ENCODE measurements around the gene PRR33.

Gene PRR33

DNA sequence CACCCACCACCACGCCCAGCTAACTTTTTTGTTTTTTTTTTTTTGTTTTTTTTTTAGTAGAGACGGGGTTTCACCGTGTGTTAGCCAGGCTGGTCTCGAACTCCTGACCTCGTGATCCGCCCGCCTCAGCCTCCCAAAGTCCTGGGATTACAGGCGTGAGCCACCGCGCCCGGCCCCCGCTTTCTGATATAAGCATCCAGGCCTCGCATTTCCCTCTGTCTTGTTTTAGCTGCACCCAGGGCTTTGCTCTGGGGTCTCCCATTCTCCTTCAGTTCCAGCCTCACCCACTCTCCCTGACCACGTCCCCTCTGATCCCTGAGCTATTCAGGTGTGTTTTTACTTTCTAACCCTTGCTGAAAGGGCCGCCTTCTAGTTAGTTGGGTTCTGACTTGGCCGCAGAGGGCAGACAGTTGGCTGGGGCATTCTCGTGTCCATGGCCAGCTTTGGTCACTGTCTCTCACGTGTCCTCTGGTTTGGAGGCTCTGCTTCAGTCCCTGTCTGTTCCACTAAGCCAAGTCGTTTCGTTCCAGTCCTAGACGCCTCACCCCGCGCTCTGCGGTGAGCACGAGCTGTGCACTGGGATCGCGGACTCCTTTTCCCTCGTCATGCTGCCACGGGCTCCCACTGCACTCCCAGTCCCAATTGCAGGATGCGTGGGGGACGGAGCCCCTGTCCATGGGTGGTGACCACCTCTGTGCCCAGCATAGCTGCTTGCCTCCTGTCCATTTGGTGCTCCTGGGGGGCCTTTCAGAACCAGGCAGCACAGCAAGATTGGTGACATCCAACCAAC lies 21.8 kb upstream of the PRR33 start:
- Mint-ChIP-seq H3K4me1 (ENCODE audit: low read depth) (peaks cover 3% of the 10 kb centered on the region), H3K27me3 (ENCODE audit: low read depth) (peaks cover 14% of the 10 kb centered on the region), H3K9me3 (no peaks in the 10 kb centered on the region), H3K27ac (no peak overlapping the region), H3K36me3 (ENCODE audit: low read depth) (peaks cover 3% of the 10 kb centered on the region), H3K4me3 (no peak overlapping the region)
- DNase-seq (ENCODE audit: low spot score) = no peak

DNA sequence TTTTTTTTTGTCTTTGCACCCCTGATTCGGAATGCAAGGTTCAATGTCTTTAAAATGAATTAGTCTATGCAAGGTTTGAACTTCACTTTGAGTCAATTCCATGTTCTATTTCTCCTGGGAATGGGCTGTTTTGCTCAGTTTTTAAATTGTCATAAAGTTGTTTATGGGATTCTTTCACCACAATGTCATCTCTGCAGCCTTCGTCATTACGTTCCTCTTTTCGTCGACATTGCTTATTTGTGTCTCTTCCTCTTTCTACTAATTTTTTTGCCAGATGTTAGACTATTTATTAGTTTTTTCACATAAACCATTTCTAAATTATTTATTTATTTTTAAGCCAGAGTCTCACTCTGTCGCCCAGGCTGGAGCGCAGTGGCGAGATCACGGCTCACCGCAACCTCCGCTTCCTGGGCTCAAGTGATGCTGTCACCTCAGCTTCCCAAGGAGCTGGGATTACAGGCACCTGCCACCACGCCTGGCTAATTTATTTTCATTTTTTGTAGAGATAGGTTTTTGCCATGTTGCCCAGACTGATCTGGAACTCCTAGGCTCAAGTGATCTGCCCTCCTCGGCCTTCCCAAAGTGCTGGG lies 20.7 kb upstream of the PRR33 start:
- Mint-ChIP-seq H3K36me3 (ENCODE audit: low read depth) (peaks cover 3% of the 10 kb centered on the region), H3K4me3 (no peak overlapping the region), H3K9me3 (no peaks in the 10 kb centered on the region), H3K4me1 (ENCODE audit: low read depth) (peaks cover 3% of the 10 kb centered on the region), H3K27me3 (ENCODE audit: low read depth) (peaks cover 17% of the 10 kb centered on the region), H3K27ac (no peak overlapping the region)
- DNase-seq (ENCODE audit: low spot score) = no peak

DNA sequence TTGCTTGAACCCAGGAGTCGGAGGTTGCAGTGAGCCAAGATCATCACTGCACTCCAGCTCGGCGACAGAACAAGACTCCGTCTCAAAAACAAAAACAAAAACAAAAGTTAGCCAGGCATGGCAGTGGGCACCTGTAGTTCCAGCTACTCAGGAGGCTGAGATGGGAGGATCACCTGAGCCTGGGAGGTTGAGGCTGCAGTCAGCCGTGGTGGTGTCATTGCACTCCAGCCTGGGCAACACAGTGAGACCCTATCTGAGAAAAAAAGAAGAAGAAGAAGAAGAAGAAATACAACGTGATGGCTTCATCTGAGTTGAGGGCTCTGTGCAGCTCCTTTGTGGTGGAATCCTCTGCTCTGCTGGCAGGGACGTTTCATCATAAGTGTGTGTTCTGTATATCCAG lies 17.8 kb upstream of the PRR33 start:
- Mint-ChIP-seq H3K27ac (no peak overlapping the region), H3K9me3 (no peaks in the 10 kb centered on the region), H3K4me3 (no peak overlapping the region), H3K36me3 (ENCODE audit: low read depth) (no peaks in the 10 kb centered on the region), H3K4me1 (ENCODE audit: low read depth) (no peaks in the 10 kb centered on the region), H3K27me3 (ENCODE audit: low read depth) (peaks cover 20% of the 10 kb centered on the region)
- no peak for DNase-seq (ENCODE audit: low spot score)

DNA sequence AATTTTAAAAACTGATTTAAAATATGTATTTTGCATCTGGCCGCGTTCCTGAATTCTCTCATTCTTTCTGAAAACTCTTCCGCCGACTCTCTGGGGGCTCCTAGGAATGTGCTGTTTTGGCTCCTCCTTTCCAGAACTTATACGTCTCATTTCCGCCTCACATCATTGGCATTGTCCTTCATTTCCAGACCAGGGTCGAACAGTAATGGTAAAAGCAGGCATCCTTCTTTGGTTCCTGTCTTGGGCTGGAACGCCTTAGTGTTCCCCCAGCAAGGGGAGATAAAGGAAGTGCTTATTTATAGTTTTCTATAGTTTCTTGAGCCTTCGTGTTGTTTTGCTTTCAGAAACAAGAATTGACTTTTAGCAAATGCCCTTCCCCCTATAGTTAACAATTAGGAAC lies 16.9 kb upstream of the PRR33 start:
- Mint-ChIP-seq H3K4me3 (no peak overlapping the region), H3K27me3 (ENCODE audit: low read depth) (peaks cover 20% of the 10 kb centered on the region), H3K9me3 (no peaks in the 10 kb centered on the region), H3K36me3 (ENCODE audit: low read depth) (no peaks in the 10 kb centered on the region), H3K4me1 (ENCODE audit: low read depth) (no peaks in the 10 kb centered on the region), H3K27ac (no peak overlapping the region)
- DNase-seq (ENCODE audit: low spot score) = no peak

DNA sequence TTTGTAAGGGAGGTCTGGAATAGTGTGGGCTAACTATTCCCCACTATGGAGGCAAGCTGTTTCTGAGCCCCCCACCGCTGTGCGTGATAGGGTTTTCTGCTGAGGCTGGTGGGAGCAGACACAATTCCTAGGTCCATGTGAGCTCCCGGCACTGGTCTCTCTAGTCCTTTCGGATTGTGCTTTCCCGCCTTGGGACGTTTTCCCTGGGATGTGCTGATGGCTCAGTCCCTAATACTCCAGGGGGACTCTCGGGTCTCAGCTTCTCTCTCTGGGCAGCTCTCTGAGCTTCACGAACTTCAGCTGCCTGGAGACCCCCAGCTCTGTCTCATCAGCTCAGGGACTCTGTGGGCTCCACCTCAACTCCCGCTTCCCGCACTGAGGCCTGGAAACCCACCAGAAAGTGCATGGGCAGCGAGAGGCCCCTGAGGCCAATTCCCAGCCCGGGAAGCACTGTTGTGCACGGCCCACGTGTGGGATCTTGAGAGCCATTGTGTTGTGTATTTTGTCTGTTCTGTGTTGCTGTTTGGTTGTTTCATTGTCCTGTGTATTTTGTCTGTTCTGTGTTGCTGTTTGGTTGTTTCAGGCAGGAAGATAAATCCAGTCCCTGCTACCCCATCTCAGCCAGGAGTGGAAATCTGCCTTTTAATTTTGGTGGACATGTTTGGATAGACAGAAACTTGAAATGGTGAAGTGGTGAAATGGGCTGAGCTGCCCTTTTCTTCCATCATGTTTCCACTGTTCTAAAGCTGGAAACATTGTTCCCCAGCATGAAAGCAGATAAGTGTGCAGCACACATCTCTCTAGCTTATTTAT lies 15.1 kb upstream of the PRR33 start:
- no peak overlapping the region for H3K27ac Mint-ChIP-seq
- no peaks in the 10 kb centered on the region for H3K4me1 Mint-ChIP-seq (ENCODE audit: low read depth)
- H3K36me3 Mint-ChIP-seq (ENCODE audit: low read depth) = no peaks in the 10 kb centered on the region
- no peaks in the 10 kb centered on the region for H3K9me3 Mint-ChIP-seq
- no peak overlapping the region for H3K4me3 Mint-ChIP-seq
- H3K27me3 Mint-ChIP-seq (ENCODE audit: low read depth) = peaks cover 13% of the 10 kb centered on the region
- DNase-seq (ENCODE audit: low spot score) = no peak

DNA sequence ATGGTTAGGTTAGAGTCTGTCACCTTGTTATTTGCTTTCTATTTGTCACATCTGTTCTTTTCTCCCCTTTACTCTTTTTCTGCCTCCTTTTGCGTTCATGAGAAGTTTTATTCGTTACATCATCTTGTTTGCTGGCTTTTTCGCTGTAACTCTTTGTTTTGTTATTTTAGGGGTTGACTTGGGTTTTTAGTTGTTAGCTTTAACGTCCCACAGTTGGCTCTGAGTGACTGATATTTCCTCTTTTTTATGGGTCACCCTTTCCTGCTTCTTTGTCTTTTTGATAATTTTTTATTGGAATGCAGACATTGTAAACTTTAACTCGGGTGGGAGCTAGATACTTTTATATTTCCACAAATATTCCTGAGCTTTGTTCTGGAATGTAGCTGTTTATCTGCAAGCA lies 14.5 kb upstream of the PRR33 start:
- no peak for DNase-seq (ENCODE audit: low spot score)
- Mint-ChIP-seq H3K27ac (no peak overlapping the region), H3K9me3 (no peaks in the 10 kb centered on the region), H3K4me3 (no peak overlapping the region), H3K36me3 (ENCODE audit: low read depth) (no peaks in the 10 kb centered on the region), H3K27me3 (ENCODE audit: low read depth) (peaks cover 16% of the 10 kb centered on the region), H3K4me1 (ENCODE audit: low read depth) (peaks cover 2% of the 10 kb centered on the region)

DNA sequence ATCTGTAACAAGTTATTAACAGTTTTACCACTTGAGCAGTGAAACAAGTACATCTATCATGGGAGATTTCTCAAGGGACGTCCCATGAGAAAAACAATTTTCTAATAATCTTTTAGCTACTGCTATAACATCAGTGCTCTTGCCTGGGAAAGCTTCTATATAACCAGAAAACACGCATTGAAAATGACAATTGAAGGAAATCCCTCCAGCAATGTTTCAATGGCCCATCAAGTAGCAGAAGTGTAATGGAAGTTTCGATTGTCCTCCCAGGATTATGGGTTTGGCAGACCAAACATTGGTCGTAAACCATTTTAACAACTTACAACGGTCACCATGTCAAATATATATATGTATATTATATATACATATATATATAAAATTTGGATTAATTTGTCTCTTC lies 8.0 kb upstream of the PRR33 start:
- Mint-ChIP-seq H3K4me1 (ENCODE audit: low read depth) (peaks cover 2% of the 10 kb centered on the region), H3K27me3 (ENCODE audit: low read depth) (peaks cover 32% of the 10 kb centered on the region), H3K27ac (no peak overlapping the region), H3K36me3 (ENCODE audit: low read depth) (no peaks in the 10 kb centered on the region), H3K4me3 (no peak overlapping the region), H3K9me3 (no peaks in the 10 kb centered on the region)
- no peak for DNase-seq (ENCODE audit: low spot score)

DNA sequence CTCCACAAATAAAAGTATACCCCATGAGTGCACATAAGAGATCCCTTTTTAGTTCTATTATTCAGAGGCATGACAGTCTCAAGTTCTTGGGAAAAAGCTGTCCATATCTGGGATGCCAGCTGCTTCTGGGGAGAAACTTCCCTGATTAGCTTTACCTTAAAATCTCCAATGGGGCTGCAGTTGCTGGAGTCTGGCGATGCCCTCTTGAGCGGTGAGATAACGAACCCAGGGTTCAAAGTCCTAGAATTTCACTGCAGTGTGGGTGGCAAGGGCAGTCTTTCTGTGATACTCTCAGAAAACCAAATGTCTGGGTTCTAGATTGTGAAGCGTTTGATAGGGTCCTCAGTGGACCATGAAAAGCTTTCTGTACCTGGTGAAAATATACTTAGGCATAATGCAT lies 7.4 kb upstream of the PRR33 start:
- no peak overlapping the region for H3K27ac Mint-ChIP-seq
- H3K4me3 Mint-ChIP-seq = no peak overlapping the region
- H3K36me3 Mint-ChIP-seq (ENCODE audit: low read depth) = no peaks in the 10 kb centered on the region
- peaks cover 32% of the 10 kb centered on the region for H3K27me3 Mint-ChIP-seq (ENCODE audit: low read depth)
- H3K9me3 Mint-ChIP-seq = no peaks in the 10 kb centered on the region
- no peak for DNase-seq (ENCODE audit: low spot score)
- H3K4me1 Mint-ChIP-seq (ENCODE audit: low read depth) = peaks cover 2% of the 10 kb centered on the region

DNA sequence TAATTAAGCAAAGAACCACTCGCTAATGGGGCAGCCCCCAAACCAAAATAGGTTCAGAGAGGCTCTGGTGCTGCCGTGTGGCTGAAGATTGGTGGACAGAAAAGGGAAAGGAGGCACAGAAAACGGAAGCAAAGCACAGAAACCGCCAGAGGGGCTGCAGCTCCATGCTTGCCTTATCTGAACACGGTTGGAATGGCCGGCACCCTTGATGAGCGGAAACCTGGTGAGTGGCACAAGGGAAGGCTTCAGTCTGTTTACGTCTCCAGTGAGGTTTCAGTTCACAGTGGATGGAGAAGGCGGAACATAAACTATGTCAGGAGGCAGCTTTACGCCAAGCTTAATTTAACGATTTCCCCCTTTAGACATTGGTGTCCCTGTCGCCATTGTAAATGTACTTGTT lies 5.2 kb upstream of the PRR33 start:
- no peaks in the 10 kb centered on the region for H3K9me3 Mint-ChIP-seq
- H3K36me3 Mint-ChIP-seq (ENCODE audit: low read depth) = peaks cover 15% of the 10 kb centered on the region
- no peak overlapping the region for H3K27ac Mint-ChIP-seq
- no peak overlapping the region for H3K4me3 Mint-ChIP-seq
- H3K4me1 Mint-ChIP-seq (ENCODE audit: low read depth) = peaks cover 6% of the 10 kb centered on the region
- H3K27me3 Mint-ChIP-seq (ENCODE audit: low read depth) = peaks cover 32% of the 10 kb centered on the region
- no peak for DNase-seq (ENCODE audit: low spot score)

DNA sequence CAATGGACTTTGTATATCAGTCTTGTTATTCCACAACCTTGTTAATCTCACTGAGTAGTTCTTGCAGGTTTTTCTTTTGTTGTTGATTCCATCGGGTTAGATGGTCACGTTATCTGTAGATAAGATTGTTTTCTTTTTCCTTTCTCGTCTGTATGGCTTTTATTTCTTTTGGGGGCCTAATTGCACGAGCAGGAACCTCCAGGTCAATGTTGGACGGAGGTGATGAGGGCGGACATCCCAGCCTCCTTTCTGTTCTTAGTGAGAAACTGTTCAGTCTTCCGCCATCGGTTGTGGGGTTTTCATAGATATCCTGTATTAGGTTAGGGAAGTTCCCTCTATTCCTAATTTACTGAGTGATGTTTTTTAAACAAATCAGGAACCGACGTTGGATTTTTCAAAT lies 4.8 kb upstream of the PRR33 start:
- Mint-ChIP-seq H3K36me3 (ENCODE audit: low read depth) (peaks cover 15% of the 10 kb centered on the region), H3K9me3 (no peaks in the 10 kb centered on the region), H3K4me1 (ENCODE audit: low read depth) (peaks cover 5% of the 10 kb centered on the region), H3K27me3 (ENCODE audit: low read depth) (peaks cover 31% of the 10 kb centered on the region), H3K4me3 (no peak overlapping the region), H3K27ac (peak overlapping the region; percentile 4)
- DNase-seq (ENCODE audit: low spot score) = no peak

DNA sequence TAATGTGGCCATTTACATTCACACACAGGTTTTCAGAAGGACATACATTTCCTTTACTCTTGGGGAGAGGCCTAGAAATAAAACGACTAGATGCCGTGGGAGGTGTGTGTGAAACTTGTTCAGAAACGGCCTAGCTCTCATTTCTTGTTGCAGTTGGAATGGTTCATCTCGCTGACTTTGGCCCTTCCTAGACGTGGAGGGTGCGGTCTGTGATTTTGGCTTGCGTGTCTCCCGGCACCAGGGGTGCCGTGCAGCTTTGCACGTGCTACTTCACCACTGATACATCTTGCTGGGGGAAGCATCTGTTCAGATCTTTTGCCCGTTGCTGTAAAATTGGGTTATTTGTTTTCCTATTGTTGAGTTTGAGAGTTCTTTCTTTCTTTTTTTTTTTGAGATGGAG lies 3.1 kb upstream of the PRR33 start:
- no peak for DNase-seq (ENCODE audit: low spot score)
- H3K4me1 Mint-ChIP-seq (ENCODE audit: low read depth) = peaks cover 5% of the 10 kb centered on the region
- H3K9me3 Mint-ChIP-seq = no peaks in the 10 kb centered on the region
- H3K36me3 Mint-ChIP-seq (ENCODE audit: low read depth) = peaks cover 19% of the 10 kb centered on the region
- H3K4me3 Mint-ChIP-seq = no peak overlapping the region
- peaks cover 29% of the 10 kb centered on the region for H3K27me3 Mint-ChIP-seq (ENCODE audit: low read depth)
- H3K27ac Mint-ChIP-seq = no peak overlapping the region

DNA sequence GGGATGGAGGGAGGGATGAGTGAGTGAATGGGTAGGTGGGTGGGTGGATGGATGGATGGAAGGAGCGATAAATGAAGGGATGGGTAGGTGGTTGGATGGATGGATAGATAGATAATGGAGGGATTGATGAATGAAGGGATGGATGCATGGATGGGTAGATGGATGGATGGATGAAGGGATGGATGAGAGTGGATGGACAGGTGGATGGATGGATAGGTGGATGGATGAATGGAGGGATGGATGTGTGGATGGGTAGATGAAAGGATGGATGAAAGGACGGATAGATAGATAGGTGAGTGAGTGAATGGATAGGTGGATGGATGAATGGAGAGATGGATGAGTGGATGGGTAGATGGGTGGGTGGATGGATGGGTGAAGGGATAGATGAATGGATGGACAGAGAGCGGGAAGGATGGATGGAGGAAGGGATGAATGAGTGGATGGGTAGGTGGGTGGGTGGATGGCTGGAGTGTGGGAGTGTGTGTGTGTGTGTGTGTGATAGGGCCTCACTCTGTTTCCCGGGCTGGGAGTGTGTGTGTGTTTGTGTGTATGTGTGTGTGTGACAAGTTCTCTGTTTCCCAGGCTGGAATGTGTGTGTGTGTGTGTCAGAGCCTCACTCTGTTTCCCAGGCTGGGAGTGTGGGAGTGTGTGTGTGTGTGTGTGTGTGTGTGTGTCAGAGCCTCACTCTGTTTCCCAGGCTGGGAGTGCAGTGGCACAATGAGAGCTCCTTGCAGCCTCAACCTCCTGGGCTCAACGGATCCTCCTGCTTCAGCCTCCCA lies 2.1 kb upstream of the PRR33 start:
- peak overlapping the region; percentile 72 for H3K27ac Mint-ChIP-seq
- H3K27me3 Mint-ChIP-seq (ENCODE audit: low read depth) = peaks cover 23% of the 10 kb centered on the region
- no peak overlapping the region for H3K4me3 Mint-ChIP-seq

DNA sequence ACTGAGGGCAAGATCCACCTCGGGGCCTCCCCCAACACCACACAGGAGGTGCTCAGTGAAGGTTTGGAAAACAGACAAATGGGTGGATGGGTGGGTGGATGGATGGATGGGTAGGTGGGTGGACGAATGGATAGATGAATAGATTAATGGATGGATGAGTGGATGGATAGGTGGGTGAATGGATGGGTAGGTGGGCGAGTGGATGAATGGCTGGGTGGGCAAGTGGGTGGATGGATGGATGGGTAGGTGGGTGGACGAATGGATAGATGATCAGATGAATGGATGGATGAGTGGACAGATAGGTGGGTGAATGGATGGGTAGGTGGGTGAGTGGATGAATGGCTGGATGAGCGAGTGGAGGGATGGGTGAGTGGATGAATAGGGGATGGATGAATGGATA lies 863 bp upstream of the PRR33 start:
- H3K36me3 Mint-ChIP-seq (ENCODE audit: low read depth) = peaks cover 34% of the 10 kb centered on the region
- no peaks in the 10 kb centered on the region for H3K9me3 Mint-ChIP-seq
- peaks cover 17% of the 10 kb centered on the region for H3K4me1 Mint-ChIP-seq (ENCODE audit: low read depth)
- peak overlapping the region; percentile 43 for H3K27ac Mint-ChIP-seq
- DNase-seq (ENCODE audit: low spot score) = no peak
- H3K27me3 Mint-ChIP-seq (ENCODE audit: low read depth) = peaks cover 19% of the 10 kb centered on the region
- no peak overlapping the region for H3K4me3 Mint-ChIP-seq

More for the DNA sequence above, 2.1 kb upstream of the PRR33 start:
- no peaks in the 10 kb centered on the region for H3K9me3 Mint-ChIP-seq
- H3K4me1 Mint-ChIP-seq (ENCODE audit: low read depth) = peaks cover 8% of the 10 kb centered on the region
- H3K36me3 Mint-ChIP-seq (ENCODE audit: low read depth) = peaks cover 25% of the 10 kb centered on the region
- no peak for DNase-seq (ENCODE audit: low spot score)

DNA sequence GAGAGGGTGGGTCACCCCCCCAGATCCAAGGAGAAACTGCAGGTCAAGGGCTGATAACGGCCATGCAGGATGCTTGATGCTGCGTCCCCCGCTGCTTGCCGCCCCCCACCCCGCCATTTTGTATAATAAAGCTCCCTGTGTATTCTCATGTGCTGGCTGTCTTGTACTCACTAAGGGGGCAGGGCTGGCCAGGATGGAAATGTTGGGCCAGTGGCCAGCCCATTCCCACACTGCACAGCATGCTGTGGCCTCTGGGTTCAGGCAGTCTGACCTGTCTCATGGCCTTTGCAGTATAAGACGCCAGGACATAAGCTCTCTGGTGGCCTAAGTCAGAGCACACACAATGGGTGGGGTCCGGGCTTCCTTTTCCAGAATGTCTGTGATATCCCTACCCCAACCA lies 421 bp upstream of the PRR33 start:
- peaks cover 34% of the 10 kb centered on the region for H3K36me3 Mint-ChIP-seq (ENCODE audit: low read depth)
- peaks cover 14% of the 10 kb centered on the region for H3K27me3 Mint-ChIP-seq (ENCODE audit: low read depth)
- H3K4me1 Mint-ChIP-seq (ENCODE audit: low read depth) = peaks cover 17% of the 10 kb centered on the region
- H3K27ac Mint-ChIP-seq = peak overlapping the region; percentile 57
- no peak for DNase-seq (ENCODE audit: low spot score)
- no peak overlapping the region for H3K4me3 Mint-ChIP-seq
- H3K9me3 Mint-ChIP-seq = no peaks in the 10 kb centered on the region
